DND-41 (cell line): ENCODE results near the gene SHISA9.

Source experiments
- ATAC-seq: fragments of 200-7000 bp; cut with Tn5 transposase; 3 replicates; pipeline ENCODE4 v1.9.1; 2021; ENCODE audit warnings: low read depth; ENCODE audit not compliant: insufficient read depth
- DNase-seq: peaks from one replicate; pipeline ENCODE4 v3.0.0-alpha.2; 2020
- H2AFZ ChIP-seq: 2 replicates; pipeline ENCODE4 v1.6.0; 2012; ENCODE audit warnings: low read depth, low read length
- H3K27ac ChIP-seq: 2 replicates; pipeline ENCODE4 v1.5.1; 2012; ENCODE audit warnings: low read length, inconsistent platforms
- H3K27me3 ChIP-seq: fragments of 200-600 bp; sonication (generic); 2 replicates; pipeline ENCODE4 v1.6.0; 2012; ENCODE audit warnings: low read length, mild to moderate bottlenecking, inconsistent platforms; ENCODE audit not compliant: insufficient read depth, poor library complexity
- H3K36me3 ChIP-seq: 2 replicates; pipeline ENCODE4 v1.5.1; 2012; ENCODE audit warnings: low read length, inconsistent platforms; ENCODE audit not compliant: insufficient read depth
- H3K4me1 ChIP-seq: 2 replicates; pipeline ENCODE4 v1.5.1; 2012; ENCODE audit warnings: mild to moderate bottlenecking, low read length; ENCODE audit not compliant: insufficient read depth
- H3K4me2 ChIP-seq: 2 replicates; pipeline ENCODE4 v1.6.0; 2012; ENCODE audit warnings: mild to moderate bottlenecking, moderate library complexity, low read length, inconsistent platforms; ENCODE audit not compliant: insufficient read depth
- H3K4me3 ChIP-seq, 2 experiments: fragments of 200-600 bp in 1 of 2; shearing (Covaris generic) in 1 of 2; 2 replicates each; pipeline ENCODE4 v1.5.1; 2012 to 2016; ENCODE audit warnings: inconsistent platforms in 2 of 2, low read length in 2 of 2, mild to moderate bottlenecking in 2 of 2, low read depth in 1 of 2, moderate library complexity in 1 of 2
- H3K79me2 ChIP-seq: 2 replicates; pipeline ENCODE4 v1.6.0; 2012; ENCODE audit warnings: low read length, inconsistent platforms; ENCODE audit not compliant: insufficient read depth
- H3K9ac ChIP-seq: 2 replicates; pipeline ENCODE4 v1.6.0; 2012; ENCODE audit warnings: low read depth, mild to moderate bottlenecking, inconsistent platforms, low read length, moderate library complexity
- H3K9me3 ChIP-seq: 2 replicates; pipeline ENCODE4 v1.5.1; 2012; ENCODE audit warnings: low read length, moderate library complexity, mild to moderate bottlenecking, inconsistent platforms; ENCODE audit not compliant: insufficient read depth, severe bottlenecking
- H4K20me1 ChIP-seq: 2 replicates; pipeline ENCODE4 v1.6.0; 2012; ENCODE audit warnings: low read length; ENCODE audit not compliant: insufficient read depth
- EZH2 ChIP-seq: IDR thresholded peaks from 3 replicates; pipeline ENCODE4 v1.6.1; 2012; ENCODE audit warnings: borderline replicate concordance, low read depth, mild to moderate bottlenecking, moderate library complexity, low read length, inconsistent platforms; ENCODE audit not compliant: severe bottlenecking
- TF ChIP-seq, protein P1 (sequence below): IDR thresholded peaks from 2 replicates; pipeline ENCODE4 v1.5.1; 2012; ENCODE audit warnings: borderline replicate concordance, low read length, moderate library complexity, mild to moderate bottlenecking; ENCODE audit not compliant: poor library complexity, severe bottlenecking; ENCODE audit errors: extremely low read depth

SHISA9 gene

DNA sequence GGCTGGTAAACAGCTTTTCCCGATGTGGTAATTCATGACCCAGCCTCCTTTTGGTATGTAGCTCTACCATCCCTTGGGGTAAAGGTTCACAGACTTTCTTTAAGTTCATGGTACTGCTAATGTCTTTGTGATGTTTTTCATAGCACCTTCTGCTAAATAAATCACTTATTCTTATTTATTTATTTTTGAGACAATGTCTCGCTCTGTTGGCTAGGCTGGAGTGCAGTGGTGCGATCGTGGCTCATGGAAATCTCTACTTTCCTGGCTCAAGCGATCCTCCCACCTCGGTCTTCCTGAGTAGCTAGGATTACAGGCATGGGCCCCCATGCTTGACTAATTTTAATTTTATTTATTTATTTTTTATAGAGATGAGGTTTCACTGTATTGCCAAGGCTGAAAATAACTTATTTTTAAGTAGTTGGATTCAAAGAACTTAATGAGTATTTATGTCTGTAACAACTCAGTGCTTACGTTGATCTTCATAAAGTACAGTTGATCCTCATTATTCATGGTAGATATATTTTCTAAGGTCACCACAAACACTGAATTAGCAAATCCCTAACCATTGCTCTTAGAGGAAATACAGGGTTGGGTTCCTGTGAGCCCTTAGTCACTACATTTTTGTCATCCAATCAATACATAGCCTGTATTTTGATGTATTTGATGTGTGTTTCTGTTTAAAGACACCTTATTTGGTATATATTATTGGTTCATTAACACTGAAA lies 97.1 kb downstream of the SHISA9 start:
- H3K9ac ChIP-seq, result no peak overlapping the region
- H2AFZ ChIP-seq, result no peak overlapping the region
- no peaks in the 10 kb centered on the region for H3K79me2 ChIP-seq
- no peak overlapping the region for H3K27ac ChIP-seq
- TF ChIP-seq, protein P1, sequence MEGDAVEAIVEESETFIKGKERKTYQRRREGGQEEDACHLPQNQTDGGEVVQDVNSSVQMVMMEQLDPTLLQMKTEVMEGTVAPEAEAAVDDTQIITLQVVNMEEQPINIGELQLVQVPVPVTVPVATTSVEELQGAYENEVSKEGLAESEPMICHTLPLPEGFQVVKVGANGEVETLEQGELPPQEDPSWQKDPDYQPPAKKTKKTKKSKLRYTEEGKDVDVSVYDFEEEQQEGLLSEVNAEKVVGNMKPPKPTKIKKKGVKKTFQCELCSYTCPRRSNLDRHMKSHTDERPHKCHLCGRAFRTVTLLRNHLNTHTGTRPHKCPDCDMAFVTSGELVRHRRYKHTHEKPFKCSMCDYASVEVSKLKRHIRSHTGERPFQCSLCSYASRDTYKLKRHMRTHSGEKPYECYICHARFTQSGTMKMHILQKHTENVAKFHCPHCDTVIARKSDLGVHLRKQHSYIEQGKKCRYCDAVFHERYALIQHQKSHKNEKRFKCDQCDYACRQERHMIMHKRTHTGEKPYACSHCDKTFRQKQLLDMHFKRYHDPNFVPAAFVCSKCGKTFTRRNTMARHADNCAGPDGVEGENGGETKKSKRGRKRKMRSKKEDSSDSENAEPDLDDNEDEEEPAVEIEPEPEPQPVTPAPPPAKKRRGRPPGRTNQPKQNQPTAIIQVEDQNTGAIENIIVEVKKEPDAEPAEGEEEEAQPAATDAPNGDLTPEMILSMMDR, result no peak
- no peak for TF ChIP-seq EZH2
- no peaks in the 10 kb centered on the region for H3K36me3 ChIP-seq
- no peaks in the 10 kb centered on the region for H4K20me1 ChIP-seq
- H3K4me2 ChIP-seq, result no peak overlapping the region
- H3K4me1 ChIP-seq, result no peaks in the 10 kb centered on the region
- H3K27me3 ChIP-seq, result no peaks in the 10 kb centered on the region
- H3K4me3 ChIP-seq, result no peak overlapping the region
- no peaks in the 10 kb centered on the region for H3K9me3 ChIP-seq
- DNase-seq (no peak), ATAC-seq (no peak)

DNA sequence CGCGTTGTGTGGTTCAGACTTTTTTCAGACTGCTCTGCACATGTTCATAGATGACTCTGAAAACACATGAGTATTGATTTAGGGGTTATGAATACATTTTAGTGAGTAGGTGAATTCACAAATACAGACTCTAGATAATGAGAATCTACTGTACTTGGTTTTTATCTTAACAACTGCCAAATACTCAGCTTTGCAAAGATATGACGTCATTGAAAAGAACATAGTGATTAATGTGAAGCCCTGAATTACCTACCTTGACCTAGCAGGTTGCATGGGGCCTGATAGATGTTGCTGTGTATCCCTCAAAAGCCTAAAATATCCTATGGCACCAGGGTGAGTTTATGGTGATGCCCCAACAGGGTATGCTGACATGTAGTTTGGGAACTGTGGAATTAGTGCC lies 98.0 kb downstream of the SHISA9 start:
- no peaks in the 10 kb centered on the region for H4K20me1 ChIP-seq
- no peak overlapping the region for H3K9ac ChIP-seq
- H3K79me2 ChIP-seq, result no peaks in the 10 kb centered on the region
- no peak for ATAC-seq
- H3K36me3 ChIP-seq, result no peaks in the 10 kb centered on the region
- TF ChIP-seq EZH2, result no peak
- TF ChIP-seq, protein P1, result no peak
- DNase-seq, result no peak
- H3K9me3 ChIP-seq, result no peaks in the 10 kb centered on the region
- no peaks in the 10 kb centered on the region for H3K27me3 ChIP-seq
- H3K27ac ChIP-seq, result no peak overlapping the region
- H3K4me3 ChIP-seq, result no peak overlapping the region
- no peak overlapping the region for H2AFZ ChIP-seq
- no peak overlapping the region for H3K4me2 ChIP-seq
- no peaks in the 10 kb centered on the region for H3K4me1 ChIP-seq

DNA sequence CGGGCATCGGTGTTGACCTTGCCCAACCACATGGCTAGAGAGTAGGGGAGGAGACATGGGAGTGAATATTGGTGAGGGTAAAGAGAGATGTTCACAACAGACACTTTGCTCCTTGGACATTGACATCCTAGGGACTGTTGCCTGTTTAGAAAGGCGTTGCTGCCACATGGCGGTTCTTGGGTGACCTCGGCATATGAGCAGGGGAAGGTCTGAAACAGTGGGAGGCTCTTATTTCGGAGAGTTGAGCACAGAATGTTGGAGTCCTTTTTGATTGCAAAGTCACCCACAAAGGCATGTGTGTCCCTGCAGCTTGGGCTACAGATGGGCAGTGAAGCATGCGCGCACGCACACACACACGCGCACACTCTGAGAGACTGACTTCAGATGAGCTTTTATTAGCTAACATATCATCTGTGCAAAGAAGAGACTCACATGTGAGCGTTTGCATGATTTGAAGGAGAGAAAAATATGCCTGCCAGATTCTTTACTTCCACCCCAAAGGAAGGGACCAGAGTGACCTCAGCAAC lies 104.4 kb downstream of the SHISA9 start:
- Histone ChIP-seq H3K4me1 (no peaks in the 10 kb centered on the region), H3K36me3 (no peaks in the 10 kb centered on the region), H3K9ac (no peak overlapping the region), H3K79me2 (no peaks in the 10 kb centered on the region), H4K20me1 (no peaks in the 10 kb centered on the region), H3K4me2 (no peak overlapping the region), H3K27me3 (no peaks in the 10 kb centered on the region), H3K9me3 (no peaks in the 10 kb centered on the region), H3K27ac (no peak overlapping the region), H3K4me3 (no peak overlapping the region), H2AFZ (no peak overlapping the region)
- ATAC-seq (no peak), DNase-seq (no peak)
- TF ChIP-seq, protein P1, result no peak
- no peak for TF ChIP-seq EZH2
